Psoas muscle (tissue), 8 donors: ENCODE results near the gene IL22. TPM values are rescaled to one million over a fixed set of nuclear protein-coding genes. Genes with fewer than 3 reads are reported as not detected.

Experiments used
- ATAC-seq, 4 donors: fragments of 200-7000 bp; cut with Tn5 transposase; one replicate each; pipeline ENCODE4 v1.9.1; 2020; ENCODE audit warnings: moderate library complexity in 3 of 4, mild to moderate bottlenecking in 2 of 4
- DNase-seq, 2 donors: peaks; one replicate each; pipeline ENCODE4 v3.0.0-alpha.2; 2020
- H3K27ac ChIP-seq: fragments of 200-600 bp; one replicate; pipeline ENCODE4 v1.8.0; 2022
- H3K27me3 ChIP-seq, 3 donors: fragments of 200-600 bp in 1 of 3; one replicate each; pipeline versions ENCODE4 v1.6.1 to v1.8.0; 2013 to 2022; ENCODE audit warnings: low read length in 2 of 3, mild to moderate bottlenecking in 2 of 3, moderate library complexity in 1 of 3; ENCODE audit not compliant: insufficient read depth in 3 of 3
- H3K36me3 ChIP-seq, 2 donors: fragments of 200-600 bp in 1 of 2; one replicate each; pipeline versions ENCODE4 v1.6.1 to v1.8.0; 2013 to 2022; ENCODE audit warnings: low read depth in 1 of 2, mild to moderate bottlenecking in 1 of 2, moderate library complexity in 1 of 2; ENCODE audit not compliant: insufficient read depth in 1 of 2
- H3K4me1 ChIP-seq: fragments of 200-600 bp; one replicate; pipeline ENCODE4 v1.8.0; 2022
- H3K4me3 ChIP-seq: fragments of 200-600 bp; one replicate; pipeline ENCODE4 v1.8.0; 2022; ENCODE audit warnings: mild to moderate bottlenecking
- H3K9me3 ChIP-seq: fragments of 200-600 bp; one replicate; pipeline ENCODE4 v1.8.0; 2022
- WGBS, 3 donors: extraction: QIAGEN DNeasy Blood & Tissue Kit; methylation state at CpG; one replicate each; pipeline versions ENCODE4 v1.1.6 to v1.1.7; 2013; 5-methylcytosine and 5-hydroxymethylcytosine counted together
- intact Hi-C, 2 donors: fragments of 100-400 bp; cut with DNase I; formaldehyde crosslinking; loops; one replicate each; pipeline versions ENCODE4 v1.11.0 to v1.14.2; 2022
- polyA plus RNA-seq, 3 donors: library from polyadenylated mRNA; stranded (reverse); fragments of 200-250 nt; gene quantifications; one replicate each; pipeline ENCODE4 v1.2.3, GENCODE V29; 2013
- total RNA-seq, 4 donors: library from RNA; stranded (reverse); fragmentation: NEBNext Ultra II Directional in 2 of 4; extraction: Animal tissue kit (Norgen Biotek cat#: 25700) in 2 of 4; gene quantifications; one replicate each; pipeline versions ENCODE4 v1.2.1 to v1.2.4, GENCODE V29; 2021 to 2023
- TF ChIP-seq, protein P1 (sequence below): fragments of 200-600 bp; IDR thresholded peaks from one replicate; pipeline ENCODE4 v1.8.0; 2022; ENCODE audit warnings: antibody characterized with exemption
- donor health status: healthy with polysubstance abuse.
- donor health status: DM: no; HTN: no; CAD: no; lungs with moderate emphysema.
- donor health status: Bipolar disorder and iron deficiency.
- donor health status: healthy.
- donor health status: DM: yes; HTN: yes; CAD: no.
- donor health status: DM: no; HTN: no; CAD: no.
- donor health status: DM: no; HTN: no; CAD: no.
- donor health status: DM: yes; HTN: yes; CAD: no.

The IL22 gene
- total and polyA plus RNA-seq, 7 donors, result not detected

DNA sequence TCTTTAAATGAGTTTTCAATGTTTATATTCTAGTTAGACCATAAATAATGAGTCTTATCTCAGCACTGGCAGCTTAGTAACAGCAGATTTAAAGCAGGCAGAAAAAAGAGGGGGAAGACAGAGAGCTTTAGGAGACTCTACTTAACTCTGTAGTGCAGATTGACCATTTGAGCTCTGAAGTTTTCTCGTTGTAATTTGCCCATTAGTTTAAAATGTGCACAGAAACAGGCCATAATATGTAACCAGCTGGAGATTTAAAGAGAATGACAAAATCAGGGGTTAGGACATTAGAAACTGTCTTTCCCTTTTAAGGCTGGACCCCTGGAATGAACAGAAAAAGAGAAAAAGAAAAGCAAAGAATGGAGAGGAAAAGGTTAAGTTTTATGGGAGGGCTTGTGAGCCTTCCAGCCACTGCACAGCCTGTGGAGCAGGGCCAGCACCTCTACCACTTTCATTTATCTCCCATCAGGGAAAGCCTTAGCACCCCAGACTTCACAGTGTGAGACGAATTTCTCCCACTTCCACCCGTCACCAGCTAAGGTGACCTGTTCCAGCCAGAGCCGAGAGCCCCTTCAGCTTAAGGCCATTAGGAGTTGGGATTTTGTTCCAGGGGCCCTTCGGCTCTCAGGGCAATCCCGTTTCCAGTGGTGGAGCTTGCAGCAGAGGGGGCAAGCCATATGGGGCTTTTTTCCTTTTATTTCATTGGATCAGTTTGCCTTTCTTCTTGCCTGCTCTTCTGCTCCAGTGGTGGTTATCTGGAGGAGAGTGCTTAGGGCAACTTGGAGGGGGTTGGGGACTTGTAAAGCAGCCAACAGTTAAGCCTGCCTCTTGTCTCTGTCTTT lies 8.0 kb downstream of the IL22 start:
- 23 to 33% (median 25%) methylated on average over 6 of the region's 6 CpGs for WGBS, 3 donors
- Histone ChIP-seq H3K9me3 (no peaks in the 10 kb centered on the region), H3K27me3 (no peaks in the 10 kb centered on the region), H3K36me3 (no peaks in the 10 kb centered on the region), H3K4me3 (peak overlapping the region; percentile 22), H3K27ac (no peak overlapping the region), H3K4me1 (no peaks in the 10 kb centered on the region)
- intact Hi-C loops, result no loop called here
- no peak for DNase-seq
- ATAC-seq, result no peak
- TF ChIP-seq, protein P1, sequence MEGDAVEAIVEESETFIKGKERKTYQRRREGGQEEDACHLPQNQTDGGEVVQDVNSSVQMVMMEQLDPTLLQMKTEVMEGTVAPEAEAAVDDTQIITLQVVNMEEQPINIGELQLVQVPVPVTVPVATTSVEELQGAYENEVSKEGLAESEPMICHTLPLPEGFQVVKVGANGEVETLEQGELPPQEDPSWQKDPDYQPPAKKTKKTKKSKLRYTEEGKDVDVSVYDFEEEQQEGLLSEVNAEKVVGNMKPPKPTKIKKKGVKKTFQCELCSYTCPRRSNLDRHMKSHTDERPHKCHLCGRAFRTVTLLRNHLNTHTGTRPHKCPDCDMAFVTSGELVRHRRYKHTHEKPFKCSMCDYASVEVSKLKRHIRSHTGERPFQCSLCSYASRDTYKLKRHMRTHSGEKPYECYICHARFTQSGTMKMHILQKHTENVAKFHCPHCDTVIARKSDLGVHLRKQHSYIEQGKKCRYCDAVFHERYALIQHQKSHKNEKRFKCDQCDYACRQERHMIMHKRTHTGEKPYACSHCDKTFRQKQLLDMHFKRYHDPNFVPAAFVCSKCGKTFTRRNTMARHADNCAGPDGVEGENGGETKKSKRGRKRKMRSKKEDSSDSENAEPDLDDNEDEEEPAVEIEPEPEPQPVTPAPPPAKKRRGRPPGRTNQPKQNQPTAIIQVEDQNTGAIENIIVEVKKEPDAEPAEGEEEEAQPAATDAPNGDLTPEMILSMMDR, result no peak

DNA sequence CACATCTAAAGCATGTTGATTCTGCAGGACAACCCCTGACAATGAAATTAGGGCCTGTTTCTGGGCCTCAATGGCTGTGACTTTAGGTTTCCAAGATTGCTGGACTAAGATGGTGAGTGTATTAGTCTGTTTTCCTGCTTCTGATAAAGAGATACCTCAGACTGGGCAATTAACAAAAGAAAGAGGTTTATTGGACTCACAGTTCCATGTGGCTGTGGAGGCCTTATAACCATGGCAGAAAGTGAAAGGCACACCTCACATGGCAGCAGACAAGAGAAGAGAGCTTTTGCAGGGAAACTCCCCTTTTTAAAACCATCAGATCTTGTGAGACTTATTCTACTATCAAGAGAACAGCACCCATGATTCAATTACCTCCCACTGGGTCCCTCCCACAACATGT lies 10.6 kb downstream of the IL22 start:
- DNase-seq (no peak), ATAC-seq (no peak)
- Histone ChIP-seq H3K4me1 (no peaks in the 10 kb centered on the region), H3K27ac (no peak overlapping the region), H3K36me3 (no peaks in the 10 kb centered on the region), H3K4me3 (no peak overlapping the region), H3K9me3 (no peaks in the 10 kb centered on the region), H3K27me3 (no peaks in the 10 kb centered on the region)
- intact Hi-C loops, result no loop called here
- TF ChIP-seq, protein P1, result no peak

DNA sequence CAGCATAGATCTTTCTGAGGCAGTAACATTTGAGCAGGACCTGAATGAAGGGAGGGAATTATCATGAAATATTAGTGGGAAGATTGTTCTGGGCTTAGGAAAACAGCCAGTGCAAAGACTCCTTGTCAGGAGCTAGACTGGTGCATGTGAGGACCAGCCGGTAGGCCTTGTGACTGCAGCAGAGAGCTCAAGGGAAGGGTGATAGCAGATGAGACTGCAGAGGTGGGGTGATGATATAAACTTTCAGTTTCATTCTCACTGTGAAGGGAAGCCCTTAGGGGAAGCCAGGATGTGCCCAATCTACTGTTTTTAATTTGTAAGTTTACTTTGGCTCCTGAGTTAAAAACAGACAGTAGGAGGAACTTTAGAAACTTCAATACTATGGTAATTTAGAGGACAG lies 12.4 kb downstream of the IL22 start:
- H3K4me3 ChIP-seq, result no peak overlapping the region
- TF ChIP-seq, protein P1, result no peak
- intact Hi-C loops, result no loop called here
- DNase-seq (no peak), ATAC-seq (no peak)
- H3K9me3 ChIP-seq, result no peaks in the 10 kb centered on the region
- no peak overlapping the region for H3K27ac ChIP-seq
- H3K4me1 ChIP-seq, result peaks cover 3% of the 10 kb centered on the region
- 25 to 45% (median 45%) methylated on average over 1 of the region's 1 CpG for WGBS, 3 donors
- H3K36me3 ChIP-seq, result no peaks in the 10 kb centered on the region
- H3K27me3 ChIP-seq, result no peaks in the 10 kb centered on the region

DNA sequence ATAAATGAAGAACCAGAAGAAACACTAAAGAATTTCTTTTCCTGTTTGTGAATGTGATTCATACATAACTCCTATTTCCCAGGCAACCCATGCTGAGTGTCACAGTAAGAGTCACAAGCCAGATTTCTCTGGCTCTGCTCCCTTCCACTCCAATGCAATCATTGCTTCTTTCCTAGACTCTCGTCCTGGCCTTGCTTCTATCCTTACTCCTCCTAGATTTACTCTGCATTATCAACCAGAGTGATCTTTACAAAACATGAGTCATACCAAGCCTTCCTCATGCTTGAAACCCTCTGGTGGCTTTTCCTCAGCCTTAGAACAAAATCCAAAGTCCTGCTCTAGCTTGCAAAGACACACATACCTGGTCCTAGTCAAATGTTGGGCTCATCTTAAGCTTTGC lies 13.3 kb downstream of the IL22 start:
- Histone ChIP-seq H3K27me3 (no peaks in the 10 kb centered on the region), H3K4me3 (no peak overlapping the region), H3K36me3 (no peaks in the 10 kb centered on the region), H3K4me1 (peaks cover 3% of the 10 kb centered on the region), H3K27ac (no peak overlapping the region), H3K9me3 (no peaks in the 10 kb centered on the region)
- DNase-seq, result no peak
- intact Hi-C loops, result no loop called here
- WGBS, 3 donors, result 65 to 80% (median 80%) methylated on average over 1 of the region's 1 CpG
- no peak for ATAC-seq
- TF ChIP-seq, protein P1, result no peak
